ENCODE data around the gene MSANTD2. TPM values are rescaled to one million over a fixed set of nuclear protein-coding genes. Genes with fewer than 3 reads are reported as not detected.

The MSANTD2 gene
- total and polyA plus RNA-seq, 2 donors (not counting 1 experiment from before 2014, with no cell fraction given) = 11.1 to 26.8 TPM

GRCh38 chr11:124841840-124842239 lies 41.6 kb upstream of the MSANTD2 start:
- Histone ChIP-seq H3K4me2 (replicated peaks; ENCODE audit: low read depth, low read length, poor library complexity, severe bottlenecking) (no peak overlapping the region), H3K27me3 (replicated peaks in 1 of 4; ENCODE audit: control extremely low read depth in 1 of 4, control insufficient read depth in 3 of 4, insufficient read depth in 4 of 4, low read length in 3 of 4) (peaks cover 0 to 85% (median 73%) of the 10 kb centered on the region in 4 experiments), H3K4me1 (ENCODE audit: control insufficient read depth in 2 of 2, insufficient read depth in 2 of 2, low read length in 2 of 2) (peaks cover 17 to 37% of the 10 kb centered on the region in 2 donors), H3K27ac (ENCODE audit: low read length in 2 of 2) (no peak overlapping the region), H3K79me2 (ENCODE audit: control insufficient read depth, insufficient read depth, low read length) (no peaks in the 10 kb centered on the region), H3K36me3 (replicated peaks in 1 of 2; ENCODE audit: control extremely low read depth in 1 of 2, control insufficient read depth in 1 of 2, extremely low read depth in 1 of 2, insufficient read depth in 2 of 2, low read length in 1 of 2) (no peaks in the 10 kb centered on the region), H3K4me3 (ENCODE audit: control extremely low read depth in 1 of 5, extremely low read depth in 1 of 5, insufficient read depth in 1 of 5, low read depth in 2 of 5, low read length in 4 of 5) (no peak overlapping the region), H3K9me3 (ENCODE audit: control extremely low read depth in 1 of 3, control insufficient read depth in 2 of 3, insufficient read depth in 1 of 3, low read length in 2 of 3) (peaks cover 0 to 4% (median 0%) of the 10 kb centered on the region in 3 donors), H2AFZ (ENCODE audit: insufficient read depth, low read depth, low read length, poor library complexity, severe bottlenecking) (no peak overlapping the region), H4K20me1 (ENCODE audit: control insufficient read depth, insufficient read depth, low read length, poor library complexity, severe bottlenecking) (no peaks in the 10 kb centered on the region), H3K9ac (ENCODE audit: low read length) (no peak overlapping the region)
- H3K27me3 Mint-ChIP-seq = peaks cover 77% of the 10 kb centered on the region
- CTCF ChIA-PET = interaction anchor here (1.0 to 1.1 kb wide), 2 partner anchors 47 to 173 kb away, joined by 3 to 6 read pairs; no protein-coding TSS in a partner anchor
- intact Hi-C loops (cut with micrococcal nuclease) = no loop called here
- WGBS (ENCODE audit: insufficient coverage) = 19% methylated on average over 2 of the region's 2 CpGs
- no peak for TF ChIP-seq EZH2 (IDR thresholded peaks at IDR 0.05; ENCODE audit: borderline replicate concordance, insufficient read depth, low read depth, low read length, poor library complexity, severe bottlenecking)
- TF ChIP-seq, protein P1, sequence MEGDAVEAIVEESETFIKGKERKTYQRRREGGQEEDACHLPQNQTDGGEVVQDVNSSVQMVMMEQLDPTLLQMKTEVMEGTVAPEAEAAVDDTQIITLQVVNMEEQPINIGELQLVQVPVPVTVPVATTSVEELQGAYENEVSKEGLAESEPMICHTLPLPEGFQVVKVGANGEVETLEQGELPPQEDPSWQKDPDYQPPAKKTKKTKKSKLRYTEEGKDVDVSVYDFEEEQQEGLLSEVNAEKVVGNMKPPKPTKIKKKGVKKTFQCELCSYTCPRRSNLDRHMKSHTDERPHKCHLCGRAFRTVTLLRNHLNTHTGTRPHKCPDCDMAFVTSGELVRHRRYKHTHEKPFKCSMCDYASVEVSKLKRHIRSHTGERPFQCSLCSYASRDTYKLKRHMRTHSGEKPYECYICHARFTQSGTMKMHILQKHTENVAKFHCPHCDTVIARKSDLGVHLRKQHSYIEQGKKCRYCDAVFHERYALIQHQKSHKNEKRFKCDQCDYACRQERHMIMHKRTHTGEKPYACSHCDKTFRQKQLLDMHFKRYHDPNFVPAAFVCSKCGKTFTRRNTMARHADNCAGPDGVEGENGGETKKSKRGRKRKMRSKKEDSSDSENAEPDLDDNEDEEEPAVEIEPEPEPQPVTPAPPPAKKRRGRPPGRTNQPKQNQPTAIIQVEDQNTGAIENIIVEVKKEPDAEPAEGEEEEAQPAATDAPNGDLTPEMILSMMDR (IDR thresholded peaks at IDR 0.05) = no peak
- POLR2A ChIA-PET = no interaction called here
- peaks cover 14% of the 10 kb centered on the region for H3K4me1 Mint-ChIP-seq
- DNase-seq (no peak), ATAC-seq (ENCODE audit: low read depth) (no peak)
- H3K27ac Mint-ChIP-seq = no peak overlapping the region
- H3K9me3 Mint-ChIP-seq (ENCODE audit: insufficient read depth) = no peaks in the 10 kb centered on the region
- no peak overlapping the region for H3K4me3 Mint-ChIP-seq

- Histone ChIP-seq H3K79me2 (ENCODE audit: control insufficient read depth, insufficient read depth, low read length) (no peaks in the 10 kb centered on the region), H3K4me2 (replicated peaks; ENCODE audit: low read depth, low read length, poor library complexity, severe bottlenecking) (no peak overlapping the region), H3K27me3 (replicated peaks in 1 of 4; ENCODE audit: control extremely low read depth in 1 of 4, control insufficient read depth in 3 of 4, insufficient read depth in 4 of 4, low read length in 3 of 4) (peaks cover 0 to 84% (median 72%) of the 10 kb centered on the region in 4 experiments), H3K27ac (ENCODE audit: low read length in 2 of 2) (no peak overlapping the region), H3K9me3 (ENCODE audit: control extremely low read depth in 1 of 3, control insufficient read depth in 2 of 3, insufficient read depth in 1 of 3, low read length in 2 of 3) (peaks cover 0 to 4% (median 0%) of the 10 kb centered on the region in 3 donors), H3K4me3 (ENCODE audit: control extremely low read depth in 1 of 5, extremely low read depth in 1 of 5, insufficient read depth in 1 of 5, low read depth in 2 of 5, low read length in 4 of 5) (no peak overlapping the region), H3K36me3 (replicated peaks in 1 of 2; ENCODE audit: control extremely low read depth in 1 of 2, control insufficient read depth in 1 of 2, extremely low read depth in 1 of 2, insufficient read depth in 2 of 2, low read length in 1 of 2) (no peaks in the 10 kb centered on the region), H2AFZ (ENCODE audit: insufficient read depth, low read depth, low read length, poor library complexity, severe bottlenecking) (no peak overlapping the region), H4K20me1 (ENCODE audit: control insufficient read depth, insufficient read depth, low read length, poor library complexity, severe bottlenecking) (no peaks in the 10 kb centered on the region), H3K9ac (ENCODE audit: low read length) (no peak overlapping the region), H3K4me1 (ENCODE audit: control insufficient read depth in 2 of 2, insufficient read depth in 2 of 2, low read length in 2 of 2) (peaks cover 23 to 39% of the 10 kb centered on the region in 2 donors)
- Mint-ChIP-seq H3K27me3 (peaks cover 75% of the 10 kb centered on the region), H3K9me3 (ENCODE audit: insufficient read depth) (no peaks in the 10 kb centered on the region), H3K4me1 (peaks cover 17% of the 10 kb centered on the region), H3K4me3 (no peak overlapping the region), H3K27ac (no peak overlapping the region)
- TF ChIP-seq, protein P1 (IDR thresholded peaks at IDR 0.05) = no peak
- no peak for TF ChIP-seq EZH2 (IDR thresholded peaks at IDR 0.05; ENCODE audit: borderline replicate concordance, insufficient read depth, low read depth, low read length, poor library complexity, severe bottlenecking)
- ATAC-seq (ENCODE audit: low read depth) (no peak), DNase-seq (no peak)
- ChIA-PET POLR2A (no interaction called here), CTCF (interaction anchor here (1.1 kb wide), 1 partner anchor 172 kb away, joined by 6 read pairs; no protein-coding TSS in a partner anchor)
- no CpG with 5 or more reads among the region's 3 CpGs for WGBS (ENCODE audit: insufficient coverage)
- intact Hi-C loops (cut with micrococcal nuclease) = no loop called here
These were observed 41.0 kb upstream of the MSANTD2 start for GRCh38 chr11:124841201-124841600.

All from B cell (primary cell).